ENCODE data around the gene AGTPBP1. TPM values are rescaled to one million over a fixed set of nuclear protein-coding genes. Genes with fewer than 3 reads are reported as not detected.
A peak's percentile ranks its signal among the peaks of the same experiment; 100 is the strongest.

Gene AGTPBP1
- polyA plus RNA-seq, 1 of the 3 experiments (the other 2 are of a cell fraction), result 3.8 TPM

DNA sequence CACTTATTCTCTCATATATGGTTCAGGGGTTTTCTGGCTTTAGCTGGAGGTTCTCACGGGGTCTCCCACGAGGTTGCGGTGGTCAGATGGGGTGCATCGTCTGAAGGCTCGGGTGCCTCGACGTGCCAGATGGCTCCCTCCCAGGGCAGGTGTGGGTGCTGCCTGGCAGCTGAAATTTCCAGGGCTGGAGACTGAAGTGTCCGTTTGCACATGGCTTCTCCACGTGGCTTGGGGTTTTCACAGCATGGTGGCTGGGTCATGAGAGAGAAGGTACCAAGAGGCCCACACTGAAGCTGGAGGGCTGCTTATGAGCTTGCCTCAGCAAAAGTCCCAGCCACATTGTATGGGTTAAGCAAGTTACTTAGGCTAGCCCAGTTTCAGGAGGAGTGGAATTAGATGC is 218.6 kb downstream of the AGTPBP1 start:
- ChIA-PET CTCF (no interaction called here), POLR2A (no interaction called here)
- no peak overlapping the region for H3K27ac ChIP-seq (ENCODE audit: low read depth in 2 of 2, low read length in 1 of 2)
- no peaks in the 10 kb centered on the region for H3F3A ChIP-seq (replicated peaks; ENCODE audit: insufficient read depth)
- no peaks in the 10 kb centered on the region for H4K20me1 ChIP-seq (ENCODE audit: insufficient read depth)
- H3K36me3 ChIP-seq (replicated peaks in 1 of 2; ENCODE audit: control insufficient read depth in 1 of 2, insufficient read depth in 2 of 2, low read length in 1 of 2), result no peaks in the 10 kb centered on the region
- H3K79me2 ChIP-seq (ENCODE audit: insufficient read depth), result no peaks in the 10 kb centered on the region
- H3K4me1 ChIP-seq (ENCODE audit: control insufficient read depth in 1 of 2, insufficient read depth in 2 of 2, low read depth in 1 of 2, low read length in 1 of 2), result no peaks in the 10 kb centered on the region; a peak in 1 of 4 replicates
- H3K4me3 ChIP-seq (ENCODE audit: low read depth in 2 of 2, low read length in 1 of 2), result no peak overlapping the region
- H3K9ac ChIP-seq, result no peak overlapping the region
- H2AFZ ChIP-seq (ENCODE audit: low read depth), result no peak overlapping the region
- TF ChIP-seq, protein P1, sequence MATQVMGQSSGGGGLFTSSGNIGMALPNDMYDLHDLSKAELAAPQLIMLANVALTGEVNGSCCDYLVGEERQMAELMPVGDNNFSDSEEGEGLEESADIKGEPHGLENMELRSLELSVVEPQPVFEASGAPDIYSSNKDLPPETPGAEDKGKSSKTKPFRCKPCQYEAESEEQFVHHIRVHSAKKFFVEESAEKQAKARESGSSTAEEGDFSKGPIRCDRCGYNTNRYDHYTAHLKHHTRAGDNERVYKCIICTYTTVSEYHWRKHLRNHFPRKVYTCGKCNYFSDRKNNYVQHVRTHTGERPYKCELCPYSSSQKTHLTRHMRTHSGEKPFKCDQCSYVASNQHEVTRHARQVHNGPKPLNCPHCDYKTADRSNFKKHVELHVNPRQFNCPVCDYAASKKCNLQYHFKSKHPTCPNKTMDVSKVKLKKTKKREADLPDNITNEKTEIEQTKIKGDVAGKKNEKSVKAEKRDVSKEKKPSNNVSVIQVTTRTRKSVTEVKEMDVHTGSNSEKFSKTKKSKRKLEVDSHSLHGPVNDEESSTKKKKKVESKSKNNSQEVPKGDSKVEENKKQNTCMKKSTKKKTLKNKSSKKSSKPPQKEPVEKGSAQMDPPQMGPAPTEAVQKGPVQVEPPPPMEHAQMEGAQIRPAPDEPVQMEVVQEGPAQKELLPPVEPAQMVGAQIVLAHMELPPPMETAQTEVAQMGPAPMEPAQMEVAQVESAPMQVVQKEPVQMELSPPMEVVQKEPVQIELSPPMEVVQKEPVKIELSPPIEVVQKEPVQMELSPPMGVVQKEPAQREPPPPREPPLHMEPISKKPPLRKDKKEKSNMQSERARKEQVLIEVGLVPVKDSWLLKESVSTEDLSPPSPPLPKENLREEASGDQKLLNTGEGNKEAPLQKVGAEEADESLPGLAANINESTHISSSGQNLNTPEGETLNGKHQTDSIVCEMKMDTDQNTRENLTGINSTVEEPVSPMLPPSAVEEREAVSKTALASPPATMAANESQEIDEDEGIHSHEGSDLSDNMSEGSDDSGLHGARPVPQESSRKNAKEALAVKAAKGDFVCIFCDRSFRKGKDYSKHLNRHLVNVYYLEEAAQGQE (IDR thresholded peaks at IDR 0.05; ENCODE audit: low read depth, low read length), result no peak
- TF ChIP-seq EZH2phosphoT487 (IDR thresholded peaks at IDR 0.05; ENCODE audit: borderline replicate concordance, low read depth) (no peak), YY1 (IDR thresholded peaks at IDR 0.05; ENCODE audit: low read depth) (no peak), FOXM1 (IDR thresholded peaks at IDR 0.05; ENCODE audit: low read depth) (no peak)
- TF ChIP-seq, protein P2, sequence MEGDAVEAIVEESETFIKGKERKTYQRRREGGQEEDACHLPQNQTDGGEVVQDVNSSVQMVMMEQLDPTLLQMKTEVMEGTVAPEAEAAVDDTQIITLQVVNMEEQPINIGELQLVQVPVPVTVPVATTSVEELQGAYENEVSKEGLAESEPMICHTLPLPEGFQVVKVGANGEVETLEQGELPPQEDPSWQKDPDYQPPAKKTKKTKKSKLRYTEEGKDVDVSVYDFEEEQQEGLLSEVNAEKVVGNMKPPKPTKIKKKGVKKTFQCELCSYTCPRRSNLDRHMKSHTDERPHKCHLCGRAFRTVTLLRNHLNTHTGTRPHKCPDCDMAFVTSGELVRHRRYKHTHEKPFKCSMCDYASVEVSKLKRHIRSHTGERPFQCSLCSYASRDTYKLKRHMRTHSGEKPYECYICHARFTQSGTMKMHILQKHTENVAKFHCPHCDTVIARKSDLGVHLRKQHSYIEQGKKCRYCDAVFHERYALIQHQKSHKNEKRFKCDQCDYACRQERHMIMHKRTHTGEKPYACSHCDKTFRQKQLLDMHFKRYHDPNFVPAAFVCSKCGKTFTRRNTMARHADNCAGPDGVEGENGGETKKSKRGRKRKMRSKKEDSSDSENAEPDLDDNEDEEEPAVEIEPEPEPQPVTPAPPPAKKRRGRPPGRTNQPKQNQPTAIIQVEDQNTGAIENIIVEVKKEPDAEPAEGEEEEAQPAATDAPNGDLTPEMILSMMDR (IDR thresholded peaks at IDR 0.05), result no peak
- TF ChIP-seq, protein P3, sequence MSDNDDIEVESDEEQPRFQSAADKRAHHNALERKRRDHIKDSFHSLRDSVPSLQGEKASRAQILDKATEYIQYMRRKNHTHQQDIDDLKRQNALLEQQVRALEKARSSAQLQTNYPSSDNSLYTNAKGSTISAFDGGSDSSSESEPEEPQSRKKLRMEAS (IDR thresholded peaks at IDR 0.05; ENCODE audit: low read depth), result no peak
- no peak overlapping the region for H3K4me2 ChIP-seq
- WGBS (ENCODE audit: low lambda C conversion rate), result no CpG with 5 or more reads among the region's 9 CpGs
- H3K9me2 ChIP-seq, result no peaks in the 10 kb centered on the region
- H3K27me3 ChIP-seq (ENCODE audit: insufficient read depth), result no peaks in the 10 kb centered on the region; the same call in 1 of the 2 replicates
- no peaks in the 10 kb centered on the region for H3K9me3 ChIP-seq
- DNase-seq, result no peak

DNA sequence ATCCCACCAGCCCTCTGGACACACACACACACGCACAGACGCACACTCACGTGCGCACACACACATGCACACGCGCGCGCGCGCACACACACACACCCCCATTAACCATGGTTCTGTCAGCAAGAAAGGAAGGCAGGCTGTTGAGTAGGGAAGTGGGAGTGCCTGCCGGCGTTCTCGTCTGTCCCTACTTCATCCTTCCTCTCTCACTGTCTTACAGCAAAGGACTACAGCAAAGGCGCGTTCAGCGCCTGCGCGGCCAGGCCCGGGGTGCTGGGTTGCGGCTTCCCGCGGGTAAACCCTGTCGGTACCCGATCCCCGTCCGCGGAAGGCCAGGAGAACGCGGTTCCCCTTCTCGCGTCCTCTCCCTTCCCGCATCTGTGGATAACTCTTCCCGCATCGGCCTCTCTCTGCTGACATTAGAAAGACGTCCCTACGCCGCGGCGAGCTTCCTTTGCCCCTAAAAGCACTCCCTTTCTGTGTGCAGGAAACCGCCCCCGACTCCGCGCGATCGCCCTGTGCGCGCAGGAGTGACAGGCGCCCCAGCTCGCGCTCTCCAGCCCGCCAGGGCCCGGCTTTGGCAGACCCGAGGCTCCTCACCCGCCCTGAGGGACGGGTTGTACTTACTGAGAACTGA is 219.2 kb downstream of the AGTPBP1 start:
- TF ChIP-seq GATA2 (CRISPR knock-in tag; IDR thresholded peaks at IDR 0.05), result no peak
- TF ChIP-seq RAD21 (IDR thresholded peaks at IDR 0.05; ENCODE audit: low read length), result no peak
- TF ChIP-seq, protein P2 (IDR thresholded peaks at IDR 0.05), result no peak
- no peak for TF ChIP-seq POLR2AphosphoS5 (IDR thresholded peaks at IDR 0.05; ENCODE audit: low read depth, low read length)
- TF ChIP-seq, protein P4, sequence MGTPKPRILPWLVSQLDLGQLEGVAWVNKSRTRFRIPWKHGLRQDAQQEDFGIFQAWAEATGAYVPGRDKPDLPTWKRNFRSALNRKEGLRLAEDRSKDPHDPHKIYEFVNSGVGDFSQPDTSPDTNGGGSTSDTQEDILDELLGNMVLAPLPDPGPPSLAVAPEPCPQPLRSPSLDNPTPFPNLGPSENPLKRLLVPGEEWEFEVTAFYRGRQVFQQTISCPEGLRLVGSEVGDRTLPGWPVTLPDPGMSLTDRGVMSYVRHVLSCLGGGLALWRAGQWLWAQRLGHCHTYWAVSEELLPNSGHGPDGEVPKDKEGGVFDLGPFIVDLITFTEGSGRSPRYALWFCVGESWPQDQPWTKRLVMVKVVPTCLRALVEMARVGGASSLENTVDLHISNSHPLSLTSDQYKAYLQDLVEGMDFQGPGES (IDR thresholded peaks at IDR 0.05; ENCODE audit: low read depth, low read length), result no peak
- 0 out of 2 replicates have a peak, but pooled peaks have one; percentile 15 for TF ChIP-seq NRF1 (IDR thresholded peaks at IDR 0.05; ENCODE audit: low read depth, low read length)
- peak overlapping the region; percentile 65; the same call in 1 of the 2 replicates for H2AFZ ChIP-seq (ENCODE audit: low read depth)
- no peaks in the 10 kb centered on the region; a peak in 1 of 4 replicates for H3K4me1 ChIP-seq (ENCODE audit: control insufficient read depth in 1 of 2, insufficient read depth in 2 of 2, low read depth in 1 of 2, low read length in 1 of 2)
- CTCF ChIA-PET, result no interaction called here
- H3K4me2 ChIP-seq, result peak overlapping the region; percentile 41
- H3K36me3 ChIP-seq (replicated peaks in 1 of 2; ENCODE audit: control insufficient read depth in 1 of 2, insufficient read depth in 2 of 2, low read length in 1 of 2), result no peaks in the 10 kb centered on the region
- no peaks in the 10 kb centered on the region; the same call in 1 of the 2 replicates for H3K27me3 ChIP-seq (ENCODE audit: insufficient read depth)
- H3K4me3 ChIP-seq (ENCODE audit: low read depth in 2 of 2, low read length in 1 of 2), result peak overlapping the region in 1 of 2 experiments; percentile 34; a peak in 3 of 4 replicates
- no peaks in the 10 kb centered on the region for H3K79me2 ChIP-seq (ENCODE audit: insufficient read depth)
- peak; percentile 68 for DNase-seq
- H3F3A ChIP-seq (replicated peaks; ENCODE audit: insufficient read depth), result no peaks in the 10 kb centered on the region
- H3K9me3 ChIP-seq, result no peaks in the 10 kb centered on the region
- WGBS (ENCODE audit: low lambda C conversion rate), result 39% methylated on average over 33 of the region's 55 CpGs
- H3K27ac ChIP-seq (ENCODE audit: low read depth in 2 of 2, low read length in 1 of 2), result no peak overlapping the region
- no peaks in the 10 kb centered on the region for H4K20me1 ChIP-seq (ENCODE audit: insufficient read depth)
- POLR2A ChIA-PET, result no interaction called here
- no peak overlapping the region for H3K9ac ChIP-seq
- no peaks in the 10 kb centered on the region for H3K9me2 ChIP-seq

All from SK-N-SH (cell line).